Psoas muscle (tissue), 8 donors: ENCODE data around the gene RAPGEF4. TPM values are rescaled to one million over a fixed set of nuclear protein-coding genes. Genes with fewer than 3 reads are reported as not detected.

Source experiments
- ATAC-seq, 4 donors: fragments of 200-7000 bp; cut with Tn5 transposase; one replicate each; pipeline ENCODE4 v1.9.1; 2020; ENCODE audit warnings: moderate library complexity in 3 of 4, mild to moderate bottlenecking in 2 of 4
- DNase-seq, 2 donors: peaks; one replicate each; pipeline ENCODE4 v3.0.0-alpha.2; 2020
- H3K27ac ChIP-seq: fragments of 200-600 bp; one replicate; pipeline ENCODE4 v1.8.0; 2022
- H3K27me3 ChIP-seq, 3 donors: fragments of 200-600 bp in 1 of 3; one replicate each; pipeline versions ENCODE4 v1.6.1 to v1.8.0; 2013 to 2022; ENCODE audit warnings: low read length in 2 of 3, mild to moderate bottlenecking in 2 of 3, moderate library complexity in 1 of 3; ENCODE audit not compliant: insufficient read depth in 3 of 3
- H3K36me3 ChIP-seq, 2 donors: fragments of 200-600 bp in 1 of 2; one replicate each; pipeline versions ENCODE4 v1.6.1 to v1.8.0; 2013 to 2022; ENCODE audit warnings: low read depth in 1 of 2, mild to moderate bottlenecking in 1 of 2, moderate library complexity in 1 of 2; ENCODE audit not compliant: insufficient read depth in 1 of 2
- H3K4me1 ChIP-seq: fragments of 200-600 bp; one replicate; pipeline ENCODE4 v1.8.0; 2022
- H3K4me3 ChIP-seq: fragments of 200-600 bp; one replicate; pipeline ENCODE4 v1.8.0; 2022; ENCODE audit warnings: mild to moderate bottlenecking
- H3K9me3 ChIP-seq: fragments of 200-600 bp; one replicate; pipeline ENCODE4 v1.8.0; 2022
- CTCF ChIP-seq: fragments of 200-600 bp; IDR thresholded peaks from one replicate; pipeline ENCODE4 v1.8.0; 2022; ENCODE audit warnings: antibody characterized with exemption
- WGBS, 3 donors: extraction: QIAGEN DNeasy Blood & Tissue Kit; methylation state at CpG; one replicate each; pipeline versions ENCODE4 v1.1.6 to v1.1.7; 2013; 5-methylcytosine and 5-hydroxymethylcytosine counted together
- intact Hi-C, 2 donors: fragments of 100-400 bp; cut with DNase I; formaldehyde crosslinking; loops; one replicate each; pipeline versions ENCODE4 v1.11.0 to v1.14.2; 2022
- polyA plus RNA-seq, 3 donors: library from polyadenylated mRNA; stranded (reverse); fragments of 200-250 nt; gene quantifications; one replicate each; pipeline ENCODE4 v1.2.3, GENCODE V29; 2013
- total RNA-seq, 4 donors: library from RNA; stranded (reverse); fragmentation: NEBNext Ultra II Directional in 2 of 4; extraction: Animal tissue kit (Norgen Biotek cat#: 25700) in 2 of 4; gene quantifications; one replicate each; pipeline versions ENCODE4 v1.2.1 to v1.2.4, GENCODE V29; 2021 to 2023
- donor health status: healthy with polysubstance abuse.
- donor health status: DM: no; HTN: no; CAD: no; lungs with moderate emphysema.
- donor health status: Bipolar disorder and iron deficiency.
- donor health status: healthy.
- donor health status: DM: yes; HTN: yes; CAD: no.
- donor health status: DM: no; HTN: no; CAD: no.
- donor health status: DM: no; HTN: no; CAD: no.
- donor health status: DM: yes; HTN: yes; CAD: no.

Gene RAPGEF4
- total and polyA plus RNA-seq, 7 donors, result 0.61 to 2.0 (median 0.92) TPM

- TF ChIP-seq CTCF, result no peak
- no peak overlapping the region for H3K27ac ChIP-seq
- intact Hi-C loops, result no loop called here
Observed at GRCh38 chr2:172926785-172927640, 191.4 kb downstream of the RAPGEF4 start.

GRCh38 chr2:172927641-172928357 is 192.2 kb downstream of the RAPGEF4 start:
- Histone ChIP-seq H3K4me1 (peaks cover 2% of the 10 kb centered on the region), H3K9me3 (no peaks in the 10 kb centered on the region), H3K36me3 (no peaks in the 10 kb centered on the region), H3K4me3 (no peak overlapping the region), H3K27me3 (no peaks in the 10 kb centered on the region), H3K27ac (no peak overlapping the region)
- peak in 1 of 4 donors; percentile 52 for ATAC-seq
- no peak for DNase-seq
- intact Hi-C loops, result no loop called here
- no peak for TF ChIP-seq CTCF
- WGBS, 3 donors, result 35 to 40% (median 38%) methylated on average over 8 of the region's 8 CpGs

More at GRCh38 chr2:172926785-172927640, 191.4 kb downstream of the RAPGEF4 start:
- WGBS, 3 donors, result 92 to 94% (median 93%) methylated on average over 7 of the region's 7 CpGs
- Histone ChIP-seq H3K27me3 (no peaks in the 10 kb centered on the region), H3K9me3 (no peaks in the 10 kb centered on the region), H3K4me3 (no peak overlapping the region), H3K4me1 (peaks cover 9% of the 10 kb centered on the region), H3K36me3 (no peaks in the 10 kb centered on the region)
- no peak for DNase-seq
- ATAC-seq, result no peak

GRCh38 chr2:172928756-172929155 is 193.1 kb downstream of the RAPGEF4 start:
- 61 to 67% (median 64%) methylated on average over 2 of the region's 2 CpGs for WGBS, 3 donors
- no peak overlapping the region for H3K4me3 ChIP-seq
- TF ChIP-seq CTCF, result no peak
- H3K27ac ChIP-seq, result no peak overlapping the region
- ATAC-seq, result no peak
- H3K36me3 ChIP-seq, result no peaks in the 10 kb centered on the region
- no peaks in the 10 kb centered on the region for H3K27me3 ChIP-seq
- intact Hi-C loops, result no loop called here
- DNase-seq, result no peak
- H3K4me1 ChIP-seq, result no peaks in the 10 kb centered on the region
- no peaks in the 10 kb centered on the region for H3K9me3 ChIP-seq

GRCh38 chr2:172929644-172930043 is 194.0 kb downstream of the RAPGEF4 start:
- H3K27ac ChIP-seq, result no peak overlapping the region
- 80 to 88% (median 82%) methylated on average over 2 of the region's 2 CpGs for WGBS, 3 donors
- H3K27me3 ChIP-seq, result no peaks in the 10 kb centered on the region
- intact Hi-C loops, result loop anchor here (1.0 to 5.0 kb wide), 2 partner anchors 67 to 123 kb away; no protein-coding TSS in a partner anchor
- H3K4me1 ChIP-seq, result no peaks in the 10 kb centered on the region
- H3K9me3 ChIP-seq, result no peaks in the 10 kb centered on the region
- H3K4me3 ChIP-seq, result no peak overlapping the region
- ATAC-seq (peak in 2 of 4 donors; percentile 23 to 53), DNase-seq (no peak)
- no peaks in the 10 kb centered on the region for H3K36me3 ChIP-seq
- no peak for TF ChIP-seq CTCF
